BLaER1 (cell line): ENCODE results near the gene GSG1L.

ENCODE experiments used
- H3K27ac ChIP-seq: shearing (Covaris generic); formaldehyde crosslinking; 2 replicates; pipeline ENCODE4 v1.8.1; 2022
- H3K27me3 ChIP-seq: shearing (Covaris generic); formaldehyde crosslinking; 2 replicates; pipeline ENCODE4 v1.8.1; 2022
- H3K36me3 ChIP-seq: shearing (Covaris generic); formaldehyde crosslinking; 2 replicates; pipeline ENCODE4 v1.8.1; 2022
- H3K4me1 ChIP-seq: shearing (Covaris generic); formaldehyde crosslinking; 2 replicates; pipeline ENCODE4 v1.8.1; 2022
- H3K4me2 ChIP-seq: shearing (Covaris generic); formaldehyde crosslinking; 2 replicates; pipeline ENCODE4 v1.8.1; 2022
- H3K4me3 ChIP-seq: shearing (Covaris generic); formaldehyde crosslinking; 2 replicates; pipeline ENCODE4 v1.8.1; 2022
- H3K9ac ChIP-seq: shearing (Covaris generic); formaldehyde crosslinking; 2 replicates; pipeline ENCODE4 v1.8.1; 2022
- H3K9me3 ChIP-seq: shearing (Covaris generic); formaldehyde crosslinking; 2 replicates; pipeline ENCODE4 v1.8.1; 2022
- H4K20me1 ChIP-seq: shearing (Covaris generic); formaldehyde crosslinking; 2 replicates; pipeline ENCODE4 v1.8.1; 2022
- Cebpa-rat ChIP-seq: shearing (Covaris generic); IDR thresholded peaks from 2 replicates; pipeline ENCODE4 v1.8.1; 2022

Gene GSG1L

GRCh38 chr16:27852681-27853080 is 210.8 kb downstream of the GSG1L start:
- Histone ChIP-seq H3K9ac (peak overlapping the region; percentile 39; the same call in 1 of the 2 replicates), H3K27ac (no peak overlapping the region), H4K20me1 (no peaks in the 10 kb centered on the region), H3K4me3 (no peak overlapping the region), H3K4me1 (peaks cover 24% of the 10 kb centered on the region), H3K4me2 (peak overlapping the region; percentile 84), H3K9me3 (peaks cover 5% of the 10 kb centered on the region), H3K27me3 (no peaks in the 10 kb centered on the region), H3K36me3 (no peaks in the 10 kb centered on the region)
- TF ChIP-seq Cebpa-rat: no peak

DNA sequence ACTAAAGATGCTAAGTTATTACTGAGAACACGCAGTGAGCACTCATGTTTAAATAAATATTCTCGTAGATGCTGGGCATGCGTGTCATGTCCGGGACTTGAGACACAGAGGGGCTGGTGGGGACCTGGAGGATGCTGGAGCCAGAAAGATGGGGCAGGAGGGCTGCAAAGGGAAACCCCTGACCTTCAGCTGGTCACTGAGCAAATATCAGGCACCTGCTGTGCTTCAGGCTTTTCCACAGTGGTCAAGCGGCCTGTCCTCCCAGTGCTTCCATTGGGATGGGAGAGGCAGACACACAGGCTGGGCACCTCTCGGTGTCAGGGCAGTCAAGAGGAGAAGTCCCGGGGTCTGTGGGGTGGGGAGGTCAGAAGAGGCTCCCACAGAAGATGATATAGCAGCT is 211.4 kb downstream of the GSG1L start:
- no peaks in the 10 kb centered on the region for H3K27me3 ChIP-seq
- H3K4me3 ChIP-seq: no peak overlapping the region
- H3K9ac ChIP-seq: no peak overlapping the region

DNA sequence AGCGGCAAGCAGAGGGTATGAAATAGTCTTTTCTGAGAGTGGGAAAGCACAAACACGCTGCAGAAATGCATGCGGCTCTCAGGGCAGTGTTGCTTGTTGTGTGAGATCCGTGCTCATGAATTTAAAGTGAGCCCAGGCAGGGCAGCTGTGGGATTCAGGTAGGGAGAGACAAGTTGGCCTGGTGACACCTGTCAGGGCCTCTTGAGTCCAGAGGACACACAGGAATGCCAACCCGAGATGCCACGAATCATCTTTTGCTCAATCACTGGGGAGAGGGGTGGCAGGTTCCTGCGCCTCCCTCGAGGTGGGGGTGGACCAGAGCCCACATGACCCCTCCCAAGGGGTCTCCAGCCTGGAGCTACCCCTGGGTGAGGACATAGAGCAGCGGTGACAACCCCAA is 211.9 kb downstream of the GSG1L start:
- H3K4me1 ChIP-seq: peaks cover 30% of the 10 kb centered on the region
- no peak overlapping the region for H3K4me2 ChIP-seq
- peaks cover 12% of the 10 kb centered on the region for H3K9me3 ChIP-seq
- no peaks in the 10 kb centered on the region for H3K36me3 ChIP-seq
- H3K4me3 ChIP-seq: no peak overlapping the region
- no peak for TF ChIP-seq Cebpa-rat
- no peak overlapping the region for H3K27ac ChIP-seq
- H4K20me1 ChIP-seq: no peaks in the 10 kb centered on the region
- no peaks in the 10 kb centered on the region for H3K27me3 ChIP-seq
- no peak overlapping the region for H3K9ac ChIP-seq

More for the DNA sequence above, 211.4 kb downstream of the GSG1L start:
- no peaks in the 10 kb centered on the region for H3K36me3 ChIP-seq
- peak overlapping the region; percentile 84; the same call in 1 of the 2 replicates for H3K4me2 ChIP-seq
- no peaks in the 10 kb centered on the region for H4K20me1 ChIP-seq
- TF ChIP-seq Cebpa-rat: no peak
- H3K4me1 ChIP-seq: peaks cover 28% of the 10 kb centered on the region
- peaks cover 10% of the 10 kb centered on the region for H3K9me3 ChIP-seq
- no peak overlapping the region for H3K27ac ChIP-seq

DNA sequence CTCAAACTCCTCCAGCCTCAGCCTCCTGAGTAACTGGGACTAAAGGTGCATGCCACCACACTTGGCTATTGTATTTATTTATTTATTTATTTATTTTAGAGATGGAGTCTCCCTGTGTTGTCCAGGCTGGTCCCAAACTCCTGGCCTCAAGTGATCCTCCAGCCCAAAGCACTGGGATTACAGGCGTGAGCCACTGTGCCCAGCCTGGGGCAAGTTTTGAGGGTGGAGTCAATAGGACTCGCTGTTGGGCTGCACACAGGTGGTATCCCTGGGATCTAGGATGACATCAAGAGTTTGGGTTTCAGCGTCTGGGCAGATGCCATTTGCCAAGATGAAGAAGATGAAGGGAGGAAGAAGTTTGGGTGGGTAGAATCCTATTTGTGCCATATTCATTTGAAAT is 213.9 kb downstream of the GSG1L start:
- Histone ChIP-seq H3K27ac (no peak overlapping the region), H3K9ac (no peak overlapping the region), H3K27me3 (no peaks in the 10 kb centered on the region), H3K9me3 (peaks cover 12% of the 10 kb centered on the region), H3K4me3 (no peak overlapping the region), H4K20me1 (no peaks in the 10 kb centered on the region), H3K4me2 (no peak overlapping the region), H3K36me3 (no peaks in the 10 kb centered on the region), H3K4me1 (peaks cover 43% of the 10 kb centered on the region)
- no peak for TF ChIP-seq Cebpa-rat

DNA sequence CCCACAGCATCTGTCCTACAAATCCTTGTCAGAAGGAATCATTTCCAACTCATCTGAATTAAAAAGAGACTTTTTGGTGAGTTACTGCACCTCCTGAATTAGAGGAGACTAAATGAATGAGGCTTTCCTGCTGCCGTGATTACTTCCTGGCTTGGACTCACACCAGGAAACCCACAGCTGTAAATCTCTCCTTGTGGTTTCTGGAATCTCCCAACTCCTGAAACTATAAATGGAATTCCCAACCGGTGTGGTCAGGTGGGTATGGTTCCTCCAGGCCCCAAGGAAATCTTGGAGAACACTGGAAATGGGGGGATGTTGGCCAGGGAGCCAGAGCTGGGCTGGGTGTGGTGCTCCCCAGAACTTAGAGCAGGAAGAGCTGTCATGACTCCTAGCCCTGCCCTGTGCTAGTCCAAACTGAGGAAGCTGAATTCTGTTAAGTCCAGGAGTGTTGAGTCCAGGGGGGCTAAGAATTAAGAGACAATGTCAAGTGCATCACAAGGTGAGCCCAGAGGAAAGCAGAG is 216.4 kb downstream of the GSG1L start:
- no peaks in the 10 kb centered on the region for H3K27me3 ChIP-seq
- no peak overlapping the region for H3K4me3 ChIP-seq
- peaks cover 12% of the 10 kb centered on the region for H3K9me3 ChIP-seq
- H4K20me1 ChIP-seq: no peaks in the 10 kb centered on the region
- H3K27ac ChIP-seq: no peak overlapping the region
- no peak for TF ChIP-seq Cebpa-rat
- H3K36me3 ChIP-seq: no peaks in the 10 kb centered on the region
- H3K4me1 ChIP-seq: peaks cover 29% of the 10 kb centered on the region
- H3K4me2 ChIP-seq: no peak overlapping the region
- no peak overlapping the region for H3K9ac ChIP-seq

GRCh38 chr16:27844826-27845225 is 218.7 kb downstream of the GSG1L start:
- H3K9me3 ChIP-seq: peaks cover 12% of the 10 kb centered on the region
- H3K4me2 ChIP-seq: peak overlapping the region; percentile 49
- H3K9ac ChIP-seq: no peak overlapping the region
- no peaks in the 10 kb centered on the region for H3K36me3 ChIP-seq
- 0 out of 2 replicates have a peak, but pooled peaks cover 6% of the 10 kb centered on the region for H3K27me3 ChIP-seq
- H3K27ac ChIP-seq: no peak overlapping the region
- TF ChIP-seq Cebpa-rat: no peak
- H4K20me1 ChIP-seq: peaks cover 5% of the 10 kb centered on the region; the same call in 1 of the 2 replicates
- no peak overlapping the region for H3K4me3 ChIP-seq
- H3K4me1 ChIP-seq: peaks cover 49% of the 10 kb centered on the region

DNA sequence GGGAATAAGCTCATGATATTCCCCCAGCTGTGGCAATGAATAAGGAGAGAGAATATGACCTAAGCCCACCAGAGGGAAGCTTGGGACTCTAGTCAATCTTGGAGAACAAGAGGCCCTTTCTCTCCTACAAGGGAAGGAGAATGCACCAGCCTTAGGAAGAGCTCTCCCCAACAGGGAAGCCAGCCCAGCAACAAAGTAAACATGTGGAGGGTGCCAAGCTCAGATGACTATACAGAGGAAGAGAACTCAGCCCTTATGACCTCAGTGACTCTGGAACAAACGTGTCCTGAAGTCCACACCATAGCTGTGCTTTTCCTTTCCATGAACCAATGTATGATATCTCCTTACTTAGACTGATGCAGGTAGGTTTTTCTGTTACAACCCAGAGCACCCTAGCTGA is 219.7 kb downstream of the GSG1L start:
- Histone ChIP-seq H4K20me1 (peaks cover 13% of the 10 kb centered on the region; the same call in 1 of the 2 replicates), H3K4me3 (no peak overlapping the region), H3K9me3 (peaks cover 12% of the 10 kb centered on the region)

GRCh38 chr16:27841911-27842310 is 221.6 kb downstream of the GSG1L start:
- no peaks in the 10 kb centered on the region for H3K36me3 ChIP-seq
- no peak overlapping the region for H3K4me3 ChIP-seq
- TF ChIP-seq Cebpa-rat: no peak
- 0 out of 2 replicates have a peak, but pooled peaks cover 6% of the 10 kb centered on the region for H3K27me3 ChIP-seq
- peaks cover 20% of the 10 kb centered on the region; the same call in 1 of the 2 replicates for H4K20me1 ChIP-seq
- H3K4me2 ChIP-seq: no peak overlapping the region
- H3K4me1 ChIP-seq: peaks cover 70% of the 10 kb centered on the region
- no peaks in the 10 kb centered on the region; the same call in 1 of the 2 replicates for H3K9me3 ChIP-seq
- no peak overlapping the region for H3K9ac ChIP-seq
- no peak overlapping the region for H3K27ac ChIP-seq

More for the DNA sequence above, 219.7 kb downstream of the GSG1L start:
- H3K4me1 ChIP-seq: peaks cover 59% of the 10 kb centered on the region
- no peaks in the 10 kb centered on the region for H3K36me3 ChIP-seq
- H3K9ac ChIP-seq: no peak overlapping the region
- 0 out of 2 replicates have a peak, but pooled peaks cover 6% of the 10 kb centered on the region for H3K27me3 ChIP-seq
- no peak for TF ChIP-seq Cebpa-rat
- no peak overlapping the region for H3K27ac ChIP-seq
- no peak overlapping the region for H3K4me2 ChIP-seq

GRCh38 chr16:27841061-27841801 is 222.3 kb downstream of the GSG1L start:
- Histone ChIP-seq H4K20me1 (peaks cover 20% of the 10 kb centered on the region; the same call in 1 of the 2 replicates), H3K9me3 (no peaks in the 10 kb centered on the region), H3K4me1 (peaks cover 69% of the 10 kb centered on the region), H3K27me3 (0 out of 2 replicates have a peak, but pooled peaks cover 6% of the 10 kb centered on the region), H3K27ac (no peak overlapping the region), H3K4me3 (no peak overlapping the region), H3K9ac (no peak overlapping the region), H3K36me3 (no peaks in the 10 kb centered on the region), H3K4me2 (peak overlapping the region; percentile 87; the same call in 1 of the 2 replicates)
- no peak for TF ChIP-seq Cebpa-rat

GRCh38 chr16:27840311-27841060 is 223.0 kb downstream of the GSG1L start:
- peaks cover 64% of the 10 kb centered on the region for H3K4me1 ChIP-seq
- no peak overlapping the region for H3K9ac ChIP-seq
- no peak for TF ChIP-seq Cebpa-rat
- H3K4me3 ChIP-seq: no peak overlapping the region
- H3K4me2 ChIP-seq: peak overlapping the region; percentile 87
- no peaks in the 10 kb centered on the region for H3K9me3 ChIP-seq
- 0 out of 2 replicates have a peak, but pooled peaks cover 6% of the 10 kb centered on the region for H3K27me3 ChIP-seq
- peaks cover 20% of the 10 kb centered on the region; the same call in 1 of the 2 replicates for H4K20me1 ChIP-seq
- H3K36me3 ChIP-seq: no peaks in the 10 kb centered on the region
- no peak overlapping the region for H3K27ac ChIP-seq
